Liver (tissue), 3 donors: ENCODE results near the gene WFIKKN1.

Experiments
- ATF3 ChIP-seq: IDR thresholded peaks from 2 replicates; pipeline ENCODE4 v1.6.1; 2016; ENCODE audit warnings: antibody characterized with exemption
- NR2F2 ChIP-seq: IDR thresholded peaks from 2 replicates; pipeline ENCODE4 v1.6.1; 2016; ENCODE audit warnings: antibody characterized with exemption
- TF ChIP-seq, protein P1 (sequence below): fragments of 150-350 bp; IDR thresholded peaks from 2 replicates; pipeline ENCODE4 v1.5.1; 2017; ENCODE audit warnings: improper control_type of control experiment, low read depth, low read length; ENCODE audit not compliant: missing input control
- TF ChIP-seq, protein P2 (sequence below): IDR thresholded peaks from 2 replicates; pipeline ENCODE4 v1.6.1; 2016; ENCODE audit warnings: antibody characterized with exemption
- donor health status: healthy.
- donor health status: healthy.

DNA sequence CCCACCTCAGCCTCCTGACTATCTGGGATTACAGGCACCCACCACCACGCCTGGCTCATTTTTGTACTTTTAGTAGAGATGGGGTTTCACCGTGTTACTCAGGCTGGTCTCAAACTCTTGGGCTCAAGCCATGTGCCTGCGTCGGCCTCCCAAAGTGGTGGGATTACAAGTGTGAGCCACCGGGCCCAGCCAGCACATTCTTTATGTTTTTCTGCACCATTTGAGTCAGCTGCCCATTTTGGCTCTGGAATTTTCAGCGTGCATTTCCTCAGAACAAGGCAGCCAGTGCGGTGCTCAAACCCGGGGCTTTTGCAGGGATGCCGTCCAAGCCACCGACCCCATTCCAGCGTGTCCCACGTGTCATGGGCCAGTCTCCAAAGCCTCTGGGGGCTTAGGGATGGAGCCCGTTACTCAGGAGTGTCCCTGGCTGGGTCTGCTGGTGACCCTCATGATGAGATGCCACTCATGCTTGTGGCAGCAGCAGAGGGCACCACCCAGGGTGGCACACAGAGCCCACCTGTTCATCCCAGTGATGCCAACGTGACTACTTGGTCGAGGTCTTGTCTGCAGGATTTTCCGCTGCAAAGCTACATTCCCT, 44.6 kb upstream of the WFIKKN1 start:
- TF ChIP-seq, protein P1, sequence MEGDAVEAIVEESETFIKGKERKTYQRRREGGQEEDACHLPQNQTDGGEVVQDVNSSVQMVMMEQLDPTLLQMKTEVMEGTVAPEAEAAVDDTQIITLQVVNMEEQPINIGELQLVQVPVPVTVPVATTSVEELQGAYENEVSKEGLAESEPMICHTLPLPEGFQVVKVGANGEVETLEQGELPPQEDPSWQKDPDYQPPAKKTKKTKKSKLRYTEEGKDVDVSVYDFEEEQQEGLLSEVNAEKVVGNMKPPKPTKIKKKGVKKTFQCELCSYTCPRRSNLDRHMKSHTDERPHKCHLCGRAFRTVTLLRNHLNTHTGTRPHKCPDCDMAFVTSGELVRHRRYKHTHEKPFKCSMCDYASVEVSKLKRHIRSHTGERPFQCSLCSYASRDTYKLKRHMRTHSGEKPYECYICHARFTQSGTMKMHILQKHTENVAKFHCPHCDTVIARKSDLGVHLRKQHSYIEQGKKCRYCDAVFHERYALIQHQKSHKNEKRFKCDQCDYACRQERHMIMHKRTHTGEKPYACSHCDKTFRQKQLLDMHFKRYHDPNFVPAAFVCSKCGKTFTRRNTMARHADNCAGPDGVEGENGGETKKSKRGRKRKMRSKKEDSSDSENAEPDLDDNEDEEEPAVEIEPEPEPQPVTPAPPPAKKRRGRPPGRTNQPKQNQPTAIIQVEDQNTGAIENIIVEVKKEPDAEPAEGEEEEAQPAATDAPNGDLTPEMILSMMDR = no peak
- TF ChIP-seq ATF3 (no peak), NR2F2 (no peak)
- TF ChIP-seq, protein P2, sequence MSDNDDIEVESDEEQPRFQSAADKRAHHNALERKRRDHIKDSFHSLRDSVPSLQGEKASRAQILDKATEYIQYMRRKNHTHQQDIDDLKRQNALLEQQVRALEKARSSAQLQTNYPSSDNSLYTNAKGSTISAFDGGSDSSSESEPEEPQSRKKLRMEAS = no peak
